ENCODE data around the gene PRRC2C. TPM values are rescaled to one million over a fixed set of nuclear protein-coding genes. Genes with fewer than 3 reads are reported as not detected.
"Not testable (repeated sequence)": the region's sequence is repeated elsewhere in the genome, so short reads cannot be mapped to it uniquely, and the experiment has no call there.

PRRC2C gene
- total RNA-seq, 1 donor: 51.8 TPM

GRCh38 chr1:171590022-171590421, 104.7 kb downstream of the PRRC2C start:
- no peak for TF ChIP-seq CTCF (IDR thresholded peaks at IDR 0.05; ENCODE audit: insufficient read depth, low read depth, low read length)
- no peak overlapping the region for H3K4me3 ChIP-seq (ENCODE audit: low read depth, low read length)
- peak; percentile 37 for DNase-seq (ENCODE audit: low read depth)

GRCh38 chr1:171595324-171595723, 110.0 kb downstream of the PRRC2C start:
- DNase-seq (ENCODE audit: low read depth): peak; percentile 55
- no peak for TF ChIP-seq CTCF (IDR thresholded peaks at IDR 0.05; ENCODE audit: insufficient read depth, low read depth, low read length)
- H3K4me3 ChIP-seq (ENCODE audit: low read depth, low read length): no peak overlapping the region

- H3K4me3 ChIP-seq (ENCODE audit: low read depth, low read length): no peak overlapping the region
- DNase-seq (ENCODE audit: low read depth): no peak
- TF ChIP-seq CTCF (IDR thresholded peaks at IDR 0.05; ENCODE audit: insufficient read depth, low read depth, low read length): no peak
Measured at GRCh38 chr1:171596119-171596518, 110.8 kb downstream of the PRRC2C start.

- no peak overlapping the region for H3K4me3 ChIP-seq (ENCODE audit: low read depth, low read length)
- no peak for DNase-seq (ENCODE audit: low read depth)
- no peak for TF ChIP-seq CTCF (IDR thresholded peaks at IDR 0.05; ENCODE audit: insufficient read depth, low read depth, low read length)
Measured at GRCh38 chr1:171596705-171597104, 111.4 kb downstream of the PRRC2C start.

- peak; percentile 38 for DNase-seq (ENCODE audit: low read depth)
- no peak for TF ChIP-seq CTCF (IDR thresholded peaks at IDR 0.05; ENCODE audit: insufficient read depth, low read depth, low read length)
- no peak overlapping the region for H3K4me3 ChIP-seq (ENCODE audit: low read depth, low read length)
Measured at GRCh38 chr1:171597203-171597602, 111.9 kb downstream of the PRRC2C start.

- H3K4me3 ChIP-seq (ENCODE audit: low read depth, low read length); DNase-seq (ENCODE audit: low read depth): not testable (repeated sequence)
Measured at GRCh38 chr1:171600310-171600709, 115.0 kb downstream of the PRRC2C start.

GRCh38 chr1:171600862-171601261, 115.5 kb downstream of the PRRC2C start:
- TF ChIP-seq CTCF (IDR thresholded peaks at IDR 0.05; ENCODE audit: insufficient read depth, low read depth, low read length): no peak
- DNase-seq (ENCODE audit: low read depth): no peak
- no peak overlapping the region for H3K4me3 ChIP-seq (ENCODE audit: low read depth, low read length)

- not testable (repeated sequence) for DNase-seq (ENCODE audit: low read depth); H3K4me3 ChIP-seq (ENCODE audit: low read depth, low read length)
Measured at GRCh38 chr1:171603042-171603441, 117.7 kb downstream of the PRRC2C start.
